IPS-15b (cell line): ENCODE results near the gene LINGO4.

Experiments
- H3K27me3 ChIP-seq: one replicate; pipeline ENCODE4 v1.6.1; 2013; ENCODE audit warnings: low read length; ENCODE audit not compliant: control insufficient read depth, insufficient read depth
- H3K36me3 ChIP-seq: one replicate; pipeline ENCODE4 v1.6.1; 2013; ENCODE audit warnings: low read length; ENCODE audit not compliant: control insufficient read depth, insufficient read depth
- H3K4me1 ChIP-seq: one replicate; pipeline ENCODE4 v1.6.1; 2013; ENCODE audit warnings: mild to moderate bottlenecking, low read length; ENCODE audit not compliant: control insufficient read depth, insufficient read depth
- H3K4me3 ChIP-seq: one replicate; pipeline ENCODE4 v1.5.1; 2013; ENCODE audit warnings: low read depth, low read length
- H3K9ac ChIP-seq: one replicate; pipeline ENCODE4 v1.6.1; 2013; ENCODE audit warnings: low read depth, mild to moderate bottlenecking, low read length
- H3K9me3 ChIP-seq: one replicate; pipeline ENCODE4 v1.6.1; 2013; ENCODE audit warnings: mild to moderate bottlenecking, low read length; ENCODE audit not compliant: control insufficient read depth, insufficient read depth

The LINGO4 gene

GRCh38 chr1:151841141-151841540, 35.9 kb upstream of the LINGO4 start:
- Histone ChIP-seq H3K4me1 (peaks cover 11% of the 10 kb centered on the region), H3K36me3 (no peaks in the 10 kb centered on the region), H3K9ac (no peak overlapping the region), H3K4me3 (no peak overlapping the region), H3K27me3 (peaks cover 35% of the 10 kb centered on the region), H3K9me3 (no peaks in the 10 kb centered on the region)

GRCh38 chr1:151840421-151840820, 35.2 kb upstream of the LINGO4 start:
- Histone ChIP-seq H3K4me3 (peak overlapping the region; percentile 76), H3K9ac (peak overlapping the region; percentile 87), H3K27me3 (peaks cover 35% of the 10 kb centered on the region), H3K9me3 (no peaks in the 10 kb centered on the region), H3K36me3 (no peaks in the 10 kb centered on the region), H3K4me1 (peaks cover 8% of the 10 kb centered on the region)

- Histone ChIP-seq H3K4me1 (peaks cover 8% of the 10 kb centered on the region), H3K9me3 (no peaks in the 10 kb centered on the region), H3K4me3 (peak within 1 kb of the TSS; percentile 76), H3K27me3 (peaks cover 35% of the 10 kb centered on the region), H3K36me3 (no peaks in the 10 kb centered on the region), H3K9ac (peak within 1 kb of the TSS; percentile 87)
These were observed 34.5 kb upstream of the LINGO4 start, which contains the start of gene C2CD4D for GRCh38 chr1:151839457-151840403. Gene C2CD4D (minus strand): TSS chr1:151839820. CDS start chr1:151838989, 831 bp downstream.

GRCh38 chr1:151839082-151839412, 33.8 kb upstream of the LINGO4 start:
- Histone ChIP-seq H3K27me3 (peaks cover 35% of the 10 kb centered on the region), H3K4me1 (peaks cover 8% of the 10 kb centered on the region), H3K36me3 (no peaks in the 10 kb centered on the region), H3K9me3 (no peaks in the 10 kb centered on the region), H3K4me3 (peak overlapping the region; percentile 76), H3K9ac (peak overlapping the region; percentile 87)

- Histone ChIP-seq H3K27me3 (peaks cover 35% of the 10 kb centered on the region), H3K4me1 (peaks cover 8% of the 10 kb centered on the region), H3K9ac (peak overlapping the region; percentile 87), H3K9me3 (no peaks in the 10 kb centered on the region), H3K4me3 (peak overlapping the region; percentile 76), H3K36me3 (no peaks in the 10 kb centered on the region)
These were observed 33.2 kb upstream of the LINGO4 start for GRCh38 chr1:151838222-151839081.

GRCh38 chr1:151837884-151838221, 32.6 kb upstream of the LINGO4 start:
- no peaks in the 10 kb centered on the region for H3K9me3 ChIP-seq
- peak overlapping the region; percentile 76 for H3K4me3 ChIP-seq
- H3K4me1 ChIP-seq, result peaks cover 8% of the 10 kb centered on the region
- no peak overlapping the region for H3K9ac ChIP-seq
- H3K36me3 ChIP-seq, result no peaks in the 10 kb centered on the region
- peaks cover 35% of the 10 kb centered on the region for H3K27me3 ChIP-seq

- no peak overlapping the region for H3K9ac ChIP-seq
- no peaks in the 10 kb centered on the region for H3K36me3 ChIP-seq
- peaks cover 8% of the 10 kb centered on the region for H3K4me1 ChIP-seq
- peaks cover 35% of the 10 kb centered on the region for H3K27me3 ChIP-seq
- no peaks in the 10 kb centered on the region for H3K9me3 ChIP-seq
- peak overlapping the region; percentile 76 for H3K4me3 ChIP-seq
These were observed 32.0 kb upstream of the LINGO4 start for GRCh38 chr1:151837197-151837596.

- Histone ChIP-seq H3K36me3 (no peaks in the 10 kb centered on the region), H3K4me3 (no peak overlapping the region), H3K4me1 (peaks cover 13% of the 10 kb centered on the region), H3K9me3 (no peaks in the 10 kb centered on the region), H3K27me3 (peaks cover 20% of the 10 kb centered on the region), H3K9ac (no peak overlapping the region)
These were observed 30.4 kb upstream of the LINGO4 start for GRCh38 chr1:151835596-151835995.

GRCh38 chr1:151834239-151834638, 29.0 kb upstream of the LINGO4 start:
- no peak overlapping the region for H3K9ac ChIP-seq
- H3K9me3 ChIP-seq, result no peaks in the 10 kb centered on the region
- H3K4me1 ChIP-seq, result peaks cover 21% of the 10 kb centered on the region
- H3K36me3 ChIP-seq, result no peaks in the 10 kb centered on the region
- peaks cover 14% of the 10 kb centered on the region for H3K27me3 ChIP-seq
- no peak overlapping the region for H3K4me3 ChIP-seq

- peaks cover 14% of the 10 kb centered on the region for H3K27me3 ChIP-seq
- peaks cover 26% of the 10 kb centered on the region for H3K4me1 ChIP-seq
- no peaks in the 10 kb centered on the region for H3K9me3 ChIP-seq
- no peaks in the 10 kb centered on the region for H3K36me3 ChIP-seq
- no peak overlapping the region for H3K9ac ChIP-seq
- no peak overlapping the region for H3K4me3 ChIP-seq
These were observed 28.1 kb upstream of the LINGO4 start for GRCh38 chr1:151833172-151833900.

GRCh38 chr1:151832318-151832980, 27.2 kb upstream of the LINGO4 start:
- Histone ChIP-seq H3K27me3 (peaks cover 8% of the 10 kb centered on the region), H3K9me3 (no peaks in the 10 kb centered on the region), H3K36me3 (no peaks in the 10 kb centered on the region), H3K4me3 (no peak overlapping the region), H3K9ac (no peak overlapping the region), H3K4me1 (peaks cover 31% of the 10 kb centered on the region)
